HG02642 (cell line): Measurements from ENCODE around the gene ZEB1.
"Not testable (repeated sequence)": the region's sequence is repeated elsewhere in the genome, so short reads cannot be mapped to it uniquely, and the experiment has no call there.

ENCODE experiments used
- ATAC-seq: cut with Tn5 transposase; IDR thresholded peaks from one replicate; pipeline ENCODE4 v1.9.1; 2021; ENCODE audit warnings: mild to moderate bottlenecking; ENCODE audit not compliant: unreplicated experiment, poor library complexity

The ZEB1 gene

DNA sequence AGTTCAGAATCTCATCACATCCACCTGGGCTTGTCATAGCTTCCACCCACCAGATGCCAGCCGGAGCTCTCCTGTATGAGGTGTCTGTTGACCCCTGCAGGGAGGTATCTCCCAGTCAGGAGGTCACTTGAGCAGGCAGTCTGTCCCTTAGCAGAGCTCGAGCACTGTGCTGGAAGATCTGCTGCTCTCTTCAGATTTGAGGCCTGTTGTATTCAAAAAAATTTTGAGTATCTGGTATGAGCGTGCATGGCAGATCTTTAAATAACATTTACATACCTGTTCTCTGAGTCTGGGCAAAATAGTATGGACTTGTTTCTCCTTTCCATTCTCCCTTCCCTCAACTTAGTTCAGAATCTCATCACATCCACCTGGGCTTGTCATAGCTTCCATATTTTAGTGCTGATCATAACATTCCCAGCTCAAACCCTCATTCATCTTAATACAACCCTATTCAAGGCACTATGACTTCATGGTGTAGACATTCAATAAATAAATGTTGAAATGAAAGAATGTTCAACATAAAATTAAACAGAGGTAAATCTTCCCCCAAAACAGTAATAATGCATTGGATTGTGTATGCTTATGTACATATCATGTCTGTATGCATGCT lies 249.3 kb downstream of the ZEB1 start:
- not testable (repeated sequence) for ATAC-seq

GRCh38 chr10:31574577-31574976 lies 255.6 kb downstream of the ZEB1 start:
- ATAC-seq = no peak

DNA sequence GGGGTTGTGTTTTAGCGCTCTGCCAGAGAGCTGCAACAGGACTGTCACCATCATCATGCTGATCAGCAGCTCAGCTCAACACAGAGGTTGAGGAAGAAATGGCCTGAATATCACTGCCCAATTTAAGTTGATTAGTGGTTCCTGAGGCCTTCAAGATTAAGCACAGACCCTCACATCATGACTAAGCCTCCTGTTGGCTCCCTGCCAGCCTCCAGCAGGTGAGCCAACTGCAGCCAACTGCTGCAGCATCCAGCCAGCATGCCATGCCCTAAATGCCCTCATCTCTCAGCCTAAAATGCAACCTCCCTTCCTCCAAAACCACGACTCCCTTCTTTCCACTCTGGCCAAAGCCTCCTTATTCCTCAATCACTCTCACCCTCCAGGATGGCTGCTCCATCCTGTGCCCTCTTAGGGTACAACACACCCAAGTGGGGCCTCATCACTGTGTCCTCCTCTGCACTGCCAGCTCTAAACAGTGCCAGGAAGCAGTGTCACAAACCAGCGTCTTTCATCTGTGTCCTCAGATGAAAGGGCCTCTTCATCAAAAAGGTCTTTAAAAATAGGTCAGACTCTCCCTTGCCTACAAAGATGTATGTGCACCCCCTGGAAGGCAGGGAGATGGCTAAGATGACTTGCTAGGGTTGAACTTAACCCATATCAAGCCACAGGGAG lies 259.3 kb downstream of the ZEB1 start:
- no peak for ATAC-seq

- ATAC-seq = no peak
Measured at GRCh38 chr10:31578951-31579350, 259.9 kb downstream of the ZEB1 start.
